ENCODE measurements around the gene FRAS1.

The FRAS1 gene

GRCh38 chr4:78480286-78480685 lies 423.2 kb downstream of the FRAS1 start:
- Histone ChIP-seq H3K36me3 (ENCODE audit: insufficient read depth, low read length) (no peaks in the 10 kb centered on the region), H3K4me1 (ENCODE audit: insufficient read depth, low read length) (no peaks in the 10 kb centered on the region), H4K20me1 (ENCODE audit: insufficient read depth, low read length) (no peaks in the 10 kb centered on the region), H3K9ac (ENCODE audit: low read depth, low read length) (no peak overlapping the region), H3K27me3 (ENCODE audit: insufficient read depth, low read length, poor library complexity) (no peaks in the 10 kb centered on the region), H3K27ac (ENCODE audit: low read length) (no peak overlapping the region), H3K9me3 (ENCODE audit: insufficient read depth, low read length, severe bottlenecking) (no peaks in the 10 kb centered on the region), H3K4me3 (ENCODE audit: low read depth in 1 of 2, low read length in 2 of 2) (no peak overlapping the region), H3K79me2 (ENCODE audit: insufficient read depth, low read length) (no peaks in the 10 kb centered on the region), H3K4me2 (ENCODE audit: insufficient read depth, low read length) (no peak overlapping the region), H2AFZ (ENCODE audit: low read depth, low read length) (no peak overlapping the region)
- ATAC-seq (ENCODE audit: insufficient read depth, low read depth) (no peak), DNase-seq (no peak)
- TF ChIP-seq CTCF (IDR thresholded peaks at IDR 0.05; ENCODE audit: borderline replicate concordance, extremely low read depth, low read length, poor library complexity, severe bottlenecking) (no peak), EZH2 (IDR thresholded peaks at IDR 0.05; ENCODE audit: borderline replicate concordance, low read depth, low read length, severe bottlenecking) (no peak)

GRCh38 chr4:78481180-78481579 lies 424.1 kb downstream of the FRAS1 start:
- H4K20me1 ChIP-seq (ENCODE audit: insufficient read depth, low read length), result no peaks in the 10 kb centered on the region
- ATAC-seq (ENCODE audit: insufficient read depth, low read depth) (no peak), DNase-seq (no peak)
- H2AFZ ChIP-seq (ENCODE audit: low read depth, low read length), result no peak overlapping the region
- no peaks in the 10 kb centered on the region for H3K36me3 ChIP-seq (ENCODE audit: insufficient read depth, low read length)
- H3K79me2 ChIP-seq (ENCODE audit: insufficient read depth, low read length), result no peaks in the 10 kb centered on the region
- H3K4me3 ChIP-seq (ENCODE audit: low read depth in 1 of 2, low read length in 2 of 2), result no peak overlapping the region
- H3K4me2 ChIP-seq (ENCODE audit: insufficient read depth, low read length), result no peak overlapping the region
- no peaks in the 10 kb centered on the region for H3K9me3 ChIP-seq (ENCODE audit: insufficient read depth, low read length, severe bottlenecking)
- no peaks in the 10 kb centered on the region for H3K4me1 ChIP-seq (ENCODE audit: insufficient read depth, low read length)
- no peak overlapping the region for H3K27ac ChIP-seq (ENCODE audit: low read length)
- TF ChIP-seq CTCF (IDR thresholded peaks at IDR 0.05; ENCODE audit: borderline replicate concordance, extremely low read depth, low read length, poor library complexity, severe bottlenecking) (no peak), EZH2 (IDR thresholded peaks at IDR 0.05; ENCODE audit: borderline replicate concordance, low read depth, low read length, severe bottlenecking) (no peak)
- no peak overlapping the region for H3K9ac ChIP-seq (ENCODE audit: low read depth, low read length)
- H3K27me3 ChIP-seq (ENCODE audit: insufficient read depth, low read length, poor library complexity), result no peaks in the 10 kb centered on the region

DNA sequence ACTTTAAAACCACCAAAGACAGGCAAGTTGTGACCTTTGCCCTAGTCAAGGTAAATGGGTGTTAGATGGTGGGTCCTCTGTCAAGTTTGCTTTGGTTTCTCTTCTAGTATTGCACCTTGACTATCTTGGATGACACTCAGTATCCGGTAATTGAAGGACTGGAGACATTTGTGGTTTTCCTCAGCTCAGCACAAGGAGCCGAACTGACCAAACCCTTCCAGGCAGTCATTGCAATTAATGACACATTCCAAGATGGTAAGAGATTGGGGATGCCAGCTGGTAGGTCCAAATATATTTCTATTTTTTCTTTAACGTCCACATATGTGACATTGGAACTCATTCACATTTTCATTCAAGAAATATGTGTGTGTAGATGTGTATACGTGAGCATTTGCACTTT lies 425.2 kb downstream of the FRAS1 start:
- Histone ChIP-seq H2AFZ (ENCODE audit: low read depth, low read length) (no peak overlapping the region), H3K27ac (ENCODE audit: low read length) (no peak overlapping the region), H3K36me3 (ENCODE audit: insufficient read depth, low read length) (no peaks in the 10 kb centered on the region), H4K20me1 (ENCODE audit: insufficient read depth, low read length) (no peaks in the 10 kb centered on the region), H3K79me2 (ENCODE audit: insufficient read depth, low read length) (no peaks in the 10 kb centered on the region), H3K27me3 (ENCODE audit: insufficient read depth, low read length, poor library complexity) (no peaks in the 10 kb centered on the region), H3K9ac (ENCODE audit: low read depth, low read length) (no peak overlapping the region), H3K9me3 (ENCODE audit: insufficient read depth, low read length, severe bottlenecking) (no peaks in the 10 kb centered on the region), H3K4me3 (ENCODE audit: low read depth in 1 of 2, low read length in 2 of 2) (no peak overlapping the region), H3K4me2 (ENCODE audit: insufficient read depth, low read length) (no peak overlapping the region), H3K4me1 (ENCODE audit: insufficient read depth, low read length) (no peaks in the 10 kb centered on the region)
- ATAC-seq (ENCODE audit: insufficient read depth, low read depth) (no peak), DNase-seq (no peak)
- TF ChIP-seq CTCF (IDR thresholded peaks at IDR 0.05; ENCODE audit: borderline replicate concordance, extremely low read depth, low read length, poor library complexity, severe bottlenecking) (no peak), EZH2 (IDR thresholded peaks at IDR 0.05; ENCODE audit: borderline replicate concordance, low read depth, low read length, severe bottlenecking) (no peak)

GRCh38 chr4:78483811-78484210 lies 426.7 kb downstream of the FRAS1 start:
- H3K27me3 ChIP-seq (ENCODE audit: insufficient read depth, low read length, poor library complexity), result no peaks in the 10 kb centered on the region
- H3K4me1 ChIP-seq (ENCODE audit: insufficient read depth, low read length), result no peaks in the 10 kb centered on the region
- TF ChIP-seq EZH2 (IDR thresholded peaks at IDR 0.05; ENCODE audit: borderline replicate concordance, low read depth, low read length, severe bottlenecking) (no peak), CTCF (IDR thresholded peaks at IDR 0.05; ENCODE audit: borderline replicate concordance, extremely low read depth, low read length, poor library complexity, severe bottlenecking) (no peak)
- H3K4me2 ChIP-seq (ENCODE audit: insufficient read depth, low read length), result no peak overlapping the region
- H3K4me3 ChIP-seq (ENCODE audit: low read depth in 1 of 2, low read length in 2 of 2), result no peak overlapping the region
- H3K27ac ChIP-seq (ENCODE audit: low read length), result no peak overlapping the region
- H3K79me2 ChIP-seq (ENCODE audit: insufficient read depth, low read length), result no peaks in the 10 kb centered on the region
- no peaks in the 10 kb centered on the region for H3K9me3 ChIP-seq (ENCODE audit: insufficient read depth, low read length, severe bottlenecking)
- no peak overlapping the region for H3K9ac ChIP-seq (ENCODE audit: low read depth, low read length)
- no peak for ATAC-seq (ENCODE audit: insufficient read depth, low read depth)
- H2AFZ ChIP-seq (ENCODE audit: low read depth, low read length), result no peak overlapping the region
- DNase-seq, result no peak
- H4K20me1 ChIP-seq (ENCODE audit: insufficient read depth, low read length), result no peaks in the 10 kb centered on the region
- H3K36me3 ChIP-seq (ENCODE audit: insufficient read depth, low read length), result no peaks in the 10 kb centered on the region

Measured in DND-41 (cell line).